GM23248 (cell line): ENCODE data around the gene MYRFL.

Experiments used
- EZH2 ChIP-seq: fragments of 200-600 bp; sonication (generic); IDR thresholded peaks from 2 replicates; pipeline ENCODE4 v1.6.1; 2018; ENCODE audit warnings: antibody characterized with exemption, mild to moderate bottlenecking; ENCODE audit not compliant: insufficient read depth, poor library complexity, severe bottlenecking
- EZH2phosphoT487 ChIP-seq: fragments of 200-600 bp; sonication (generic); IDR thresholded peaks from 2 replicates; pipeline ENCODE4 v1.6.1; 2018; ENCODE audit warnings: antibody characterized with exemption, moderate library complexity, mild to moderate bottlenecking, low read depth; ENCODE audit not compliant: insufficient read depth

- no peak for TF ChIP-seq EZH2
- no peak for TF ChIP-seq EZH2phosphoT487
Observed at GRCh38 chr12:69810870-69811498, 14.0 kb upstream of the MYRFL start.
